C4-2B (cell line): Measurements from ENCODE around the gene ARHGAP18.

Source experiments
- ZFX ChIP-seq: fragments of 450-650 bp; IDR thresholded peaks from 2 replicates; pipeline ENCODE4 v1.6.1; 2017
- TF ChIP-seq, protein P1 (sequence below): fragments of 450-650 bp; conservative IDR thresholded peaks from 2 replicates; pipeline ENCODE4 v1.5.1; 2017; ENCODE audit warnings: mild to moderate bottlenecking

DNA sequence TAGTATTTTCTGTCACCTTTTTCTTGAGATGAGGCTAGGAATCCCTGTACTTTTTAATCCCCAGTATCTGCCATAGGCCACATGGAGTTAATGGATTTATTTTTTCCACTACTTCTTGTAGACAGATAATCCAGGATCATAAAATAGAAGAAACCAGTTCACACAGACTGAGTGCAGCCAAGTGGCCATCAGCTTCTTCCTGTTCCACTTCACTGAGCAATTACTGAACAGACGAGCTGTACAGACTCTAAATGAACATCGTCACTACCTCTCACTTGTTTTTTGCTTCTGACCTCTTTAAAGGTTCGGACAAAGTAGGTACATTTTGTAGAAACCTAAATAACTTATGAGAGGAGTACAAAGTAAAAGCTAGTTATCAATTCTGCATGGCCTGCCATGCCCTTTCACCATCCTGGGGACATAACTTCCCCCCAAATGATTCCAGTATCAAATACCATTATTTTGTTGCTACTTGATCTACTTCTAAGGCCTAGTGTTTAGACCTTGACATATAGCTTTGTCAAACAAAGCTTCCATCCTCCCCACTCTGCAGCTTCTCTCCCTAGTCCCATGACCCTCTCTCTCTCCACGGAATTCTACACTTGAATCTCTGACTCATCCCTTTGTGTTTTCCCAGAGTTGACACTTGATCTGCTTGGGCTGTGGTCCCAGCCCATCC is 34.4 kb upstream of the ARHGAP18 start:
- TF ChIP-seq, protein P1, sequence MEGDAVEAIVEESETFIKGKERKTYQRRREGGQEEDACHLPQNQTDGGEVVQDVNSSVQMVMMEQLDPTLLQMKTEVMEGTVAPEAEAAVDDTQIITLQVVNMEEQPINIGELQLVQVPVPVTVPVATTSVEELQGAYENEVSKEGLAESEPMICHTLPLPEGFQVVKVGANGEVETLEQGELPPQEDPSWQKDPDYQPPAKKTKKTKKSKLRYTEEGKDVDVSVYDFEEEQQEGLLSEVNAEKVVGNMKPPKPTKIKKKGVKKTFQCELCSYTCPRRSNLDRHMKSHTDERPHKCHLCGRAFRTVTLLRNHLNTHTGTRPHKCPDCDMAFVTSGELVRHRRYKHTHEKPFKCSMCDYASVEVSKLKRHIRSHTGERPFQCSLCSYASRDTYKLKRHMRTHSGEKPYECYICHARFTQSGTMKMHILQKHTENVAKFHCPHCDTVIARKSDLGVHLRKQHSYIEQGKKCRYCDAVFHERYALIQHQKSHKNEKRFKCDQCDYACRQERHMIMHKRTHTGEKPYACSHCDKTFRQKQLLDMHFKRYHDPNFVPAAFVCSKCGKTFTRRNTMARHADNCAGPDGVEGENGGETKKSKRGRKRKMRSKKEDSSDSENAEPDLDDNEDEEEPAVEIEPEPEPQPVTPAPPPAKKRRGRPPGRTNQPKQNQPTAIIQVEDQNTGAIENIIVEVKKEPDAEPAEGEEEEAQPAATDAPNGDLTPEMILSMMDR: no peak
- no peak for TF ChIP-seq ZFX
